Fibroblast of peridontal ligament (primary cell): ENCODE measurements around the gene MESP2.
A peak's percentile ranks its signal among the peaks of the same experiment; 100 is the strongest.

Source experiments
- DNase-seq: peaks from one replicate; pipeline ENCODE4 v3.0.0-alpha.2; 2010; ENCODE audit errors: extremely low read depth

Gene MESP2

DNA sequence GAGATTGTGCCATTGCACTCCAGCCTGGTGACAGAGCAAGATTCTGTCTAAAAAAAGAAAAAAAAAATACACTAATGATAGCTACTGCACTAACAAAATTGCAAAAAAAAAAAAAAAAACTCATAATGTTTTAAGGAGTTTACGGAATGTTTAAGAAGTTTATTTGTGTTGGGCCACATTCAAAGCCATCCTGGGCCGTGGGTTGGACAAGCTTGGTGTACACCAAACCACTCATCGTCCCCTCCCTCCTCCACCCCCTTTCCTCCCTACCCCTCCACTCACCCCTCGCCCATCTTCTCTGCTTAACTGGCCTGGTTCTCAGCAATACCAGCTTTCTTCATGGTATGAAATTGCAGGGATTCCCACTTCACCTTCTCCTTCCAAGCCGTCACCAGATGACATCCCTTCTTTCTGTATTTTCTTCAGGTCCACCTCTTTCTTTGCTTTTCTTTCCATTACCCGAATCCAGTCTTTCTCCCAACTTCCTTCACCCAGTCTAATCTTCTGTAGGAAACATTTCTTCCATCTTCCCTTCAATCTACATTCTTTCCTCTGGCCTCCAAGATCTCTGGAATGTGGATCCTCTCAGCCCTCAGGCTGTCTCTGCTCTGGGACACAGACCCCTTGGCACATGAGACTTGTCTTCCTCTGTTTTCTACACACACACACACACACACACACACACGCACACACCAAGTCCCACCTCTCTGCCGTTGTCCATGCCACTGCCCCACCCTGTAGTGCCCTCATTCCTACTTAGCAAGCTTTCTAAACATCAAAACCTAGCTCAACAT lies 21.6 kb upstream of the MESP2 start:
- no peak for DNase-seq

GRCh38 chr15:89755701-89756100 lies 20.4 kb upstream of the MESP2 start:
- DNase-seq = no peak

GRCh38 chr15:89756897-89757296 lies 19.2 kb upstream of the MESP2 start:
- no peak for DNase-seq

DNA sequence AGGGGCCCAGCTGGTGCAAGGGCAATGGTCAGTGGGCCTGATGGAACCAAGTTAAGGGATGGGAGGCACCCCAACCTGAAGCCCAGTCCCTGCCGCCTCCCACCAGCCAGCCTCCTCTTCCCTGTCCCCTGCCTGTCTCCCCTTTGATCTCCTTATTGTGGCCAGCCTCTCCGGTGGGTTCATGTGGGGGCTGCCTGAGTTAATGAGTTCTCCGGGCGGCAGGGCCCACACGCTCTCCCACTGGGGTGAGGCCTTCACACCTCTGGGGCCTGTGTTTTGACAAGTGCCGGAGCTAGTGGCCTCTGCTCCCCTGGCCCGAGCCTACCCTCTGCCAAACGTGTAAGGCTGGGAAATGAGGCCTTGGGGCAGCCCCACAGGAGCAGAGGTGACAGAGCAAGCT lies 17.8 kb upstream of the MESP2 start:
- no peak for DNase-seq

DNA sequence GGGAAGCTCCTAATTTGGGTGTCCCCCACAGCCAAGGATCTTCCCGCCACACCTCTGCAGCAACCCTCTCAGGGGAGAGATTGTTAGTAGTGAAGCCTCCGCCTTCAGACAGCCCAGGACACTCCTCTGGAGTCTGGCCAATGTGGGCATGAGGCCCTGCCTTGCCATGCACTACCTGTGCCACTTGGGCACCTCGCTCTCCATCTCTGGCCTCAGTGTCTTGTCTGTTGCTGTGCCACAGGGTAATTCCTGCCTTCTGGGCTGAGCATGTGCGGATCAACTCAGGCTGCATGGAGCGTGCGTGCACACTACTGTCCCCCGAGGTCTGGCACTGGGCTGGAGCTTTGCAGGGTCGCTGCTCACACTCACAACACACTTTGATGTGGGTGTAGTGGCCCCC lies 17.2 kb upstream of the MESP2 start:
- no peak for DNase-seq

DNA sequence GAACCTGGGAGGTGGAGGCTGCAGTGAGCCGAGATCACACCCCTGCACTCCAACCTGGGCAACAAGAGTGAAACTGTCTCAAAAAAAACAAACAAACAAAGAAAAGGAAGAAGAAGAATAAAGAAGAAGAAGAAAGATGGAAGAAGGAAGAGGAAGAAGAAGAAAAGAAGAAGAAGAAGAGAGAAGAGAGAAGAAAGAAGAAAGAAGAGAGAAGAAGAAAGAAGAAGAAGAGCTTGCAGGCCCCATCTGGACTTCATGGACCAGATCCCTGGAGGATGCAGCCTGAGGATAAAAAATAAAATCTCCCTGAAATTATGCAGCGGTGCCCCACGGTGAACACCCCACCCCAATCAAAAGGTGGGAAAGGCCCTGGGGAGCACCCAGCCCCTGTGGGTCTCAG lies 16.3 kb upstream of the MESP2 start:
- no peak for DNase-seq

- DNase-seq = peak; percentile 74
Measured at GRCh38 chr15:89760303-89761008, 15.7 kb upstream of the MESP2 start.

DNA sequence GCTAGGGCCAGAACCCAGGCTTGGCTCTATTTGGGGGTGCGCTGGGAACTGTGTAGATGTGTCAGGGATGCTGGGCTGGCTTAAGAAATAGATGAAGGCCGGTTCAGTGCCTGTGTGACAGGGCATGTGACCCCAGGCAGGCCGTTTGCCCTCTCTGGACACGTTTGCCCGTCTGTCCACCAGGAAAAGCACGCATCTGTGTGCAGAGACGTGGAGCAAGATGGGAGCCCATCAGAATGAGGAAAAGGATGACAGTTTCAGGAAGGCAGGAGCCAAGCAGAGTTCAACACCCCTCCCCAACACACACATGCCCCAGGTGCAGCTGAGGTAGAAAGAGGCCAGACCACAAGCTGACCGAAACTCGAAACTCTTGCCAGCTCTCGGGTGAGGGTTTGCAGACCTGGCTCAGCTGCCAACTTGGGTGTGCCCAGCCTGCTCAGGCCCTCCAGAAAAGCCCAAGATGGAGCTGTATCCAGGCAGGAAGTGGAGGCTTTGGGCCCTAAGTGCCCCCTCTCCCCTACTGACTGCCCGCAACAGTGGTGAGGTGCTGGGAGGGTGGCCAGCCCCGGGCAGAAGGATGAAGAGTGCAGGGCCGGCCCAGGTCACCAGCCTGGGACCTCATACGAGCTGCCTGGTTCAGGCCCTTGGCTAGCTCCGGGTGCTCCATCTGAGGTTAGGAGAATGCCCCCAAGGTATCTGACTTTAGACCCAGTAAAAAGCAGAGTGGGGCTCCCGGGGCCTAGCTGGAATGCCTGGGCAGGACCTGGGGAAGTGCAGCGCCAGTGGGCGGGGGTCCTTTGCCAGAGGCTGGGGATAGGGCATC lies 14.9 kb upstream of the MESP2 start:
- no peak for DNase-seq

DNA sequence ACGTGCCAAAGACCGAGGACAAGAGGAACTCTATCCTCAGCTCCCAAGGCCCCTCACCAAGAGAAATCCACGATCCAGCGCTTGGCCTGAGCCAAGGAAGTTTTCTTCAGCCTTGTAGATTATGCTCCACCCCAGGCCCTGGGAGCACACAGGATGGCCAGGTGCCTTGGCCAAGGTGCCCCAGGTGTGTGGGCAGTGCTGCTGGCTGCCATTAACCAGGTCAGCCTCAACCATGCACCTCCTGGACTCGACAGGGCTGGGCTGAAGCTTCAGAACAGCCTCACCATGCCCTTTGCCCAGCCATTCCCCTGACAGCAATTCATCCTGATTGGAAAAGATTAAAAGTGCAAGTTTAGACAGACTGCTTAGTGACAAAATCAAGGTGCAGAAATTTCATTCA lies 14.2 kb upstream of the MESP2 start:
- DNase-seq = no peak

DNA sequence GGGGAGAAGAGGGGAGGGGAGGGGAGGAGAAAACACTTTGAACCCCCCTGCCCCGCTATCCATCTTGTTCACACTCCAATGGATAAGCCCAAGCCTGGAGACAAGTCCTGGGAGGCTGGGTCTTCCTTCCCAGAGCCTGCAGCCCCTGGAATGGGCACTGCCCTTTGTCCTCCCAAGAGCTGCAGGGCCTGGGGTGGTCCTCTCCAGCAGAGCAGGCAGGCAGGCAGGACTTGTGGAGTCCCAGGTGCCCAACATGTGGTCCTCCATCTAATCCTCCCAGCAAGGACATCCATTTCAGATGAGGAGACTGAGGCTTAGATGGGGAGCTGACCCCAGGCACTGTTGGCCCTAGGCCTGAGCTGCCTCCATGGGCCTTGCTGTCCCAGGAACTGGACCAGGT lies 10.4 kb upstream of the MESP2 start:
- no peak for DNase-seq

DNA sequence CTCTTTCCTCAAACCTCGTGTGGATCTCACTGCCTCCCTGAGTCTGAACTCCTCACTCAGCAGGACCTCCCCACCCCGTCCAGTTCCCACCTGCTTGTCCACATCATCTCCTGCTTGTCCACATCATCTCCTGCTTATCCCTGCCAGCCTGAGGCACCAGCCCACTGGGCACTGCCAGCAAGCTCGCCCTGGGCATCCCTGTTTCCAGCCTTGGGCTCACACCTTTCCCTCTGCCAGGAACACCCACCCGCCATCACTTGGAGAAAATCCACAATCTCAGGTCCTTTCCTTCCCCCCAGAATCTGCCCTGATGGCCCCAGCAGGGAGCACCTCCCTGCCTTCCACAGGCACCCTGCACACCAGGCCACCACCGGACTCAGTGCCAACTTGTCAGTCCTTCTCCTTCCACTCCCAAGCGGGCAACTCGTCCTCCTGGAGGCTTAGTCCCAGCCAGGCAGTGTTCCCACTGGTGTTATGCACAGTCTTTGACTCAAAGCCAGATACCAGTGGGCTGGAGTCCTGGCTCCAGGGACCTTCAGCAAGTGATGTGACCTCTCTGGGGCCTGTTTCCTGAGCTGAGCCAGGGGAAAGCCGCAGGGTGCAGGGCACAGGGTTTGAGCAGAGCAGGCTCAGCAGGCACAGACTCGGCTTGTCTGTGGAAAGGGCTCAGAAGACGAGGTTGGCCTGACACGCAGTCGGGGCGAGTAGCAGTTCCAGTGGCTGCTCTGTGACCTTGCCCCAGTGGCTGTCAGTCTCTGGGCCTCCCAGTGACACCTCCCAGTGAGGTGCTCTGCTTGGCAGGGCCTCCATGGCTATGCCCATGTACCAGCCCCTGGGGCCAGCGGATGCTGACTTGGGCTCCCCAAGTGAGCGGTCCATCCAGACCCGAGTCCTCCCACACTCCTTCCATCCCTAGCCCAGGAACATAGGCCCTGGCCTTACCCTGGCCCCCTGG lies 9.5 kb upstream of the MESP2 start:
- DNase-seq = no peak

DNA sequence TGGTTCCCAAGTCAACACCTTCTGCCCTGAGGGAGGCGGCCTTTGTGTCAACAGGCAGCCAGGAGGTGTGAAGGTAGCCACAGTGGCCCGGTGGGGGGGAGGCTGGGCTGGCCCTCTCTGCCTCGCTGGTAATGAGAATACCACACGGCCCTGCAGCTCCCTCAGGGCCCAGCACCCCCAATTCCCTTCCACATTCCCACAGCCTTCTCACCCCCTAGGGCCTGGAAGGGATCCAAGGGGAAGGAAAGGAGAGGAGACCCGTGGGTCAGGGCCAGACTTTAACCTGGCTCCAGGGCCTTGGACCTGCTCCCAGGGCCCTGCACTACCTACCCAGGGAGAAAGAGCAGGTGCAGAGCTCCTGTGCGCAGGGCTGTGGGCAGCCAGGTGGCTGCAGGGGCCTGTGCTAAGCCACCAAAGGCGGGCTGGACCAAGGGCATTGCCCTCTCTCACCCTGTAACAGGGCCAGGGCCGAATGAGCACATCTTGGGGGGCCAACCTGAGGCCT lies 8.7 kb upstream of the MESP2 start:
- DNase-seq = no peak

GRCh38 chr15:89768071-89768500 lies 8.0 kb upstream of the MESP2 start:
- peak; percentile 72 for DNase-seq

DNA sequence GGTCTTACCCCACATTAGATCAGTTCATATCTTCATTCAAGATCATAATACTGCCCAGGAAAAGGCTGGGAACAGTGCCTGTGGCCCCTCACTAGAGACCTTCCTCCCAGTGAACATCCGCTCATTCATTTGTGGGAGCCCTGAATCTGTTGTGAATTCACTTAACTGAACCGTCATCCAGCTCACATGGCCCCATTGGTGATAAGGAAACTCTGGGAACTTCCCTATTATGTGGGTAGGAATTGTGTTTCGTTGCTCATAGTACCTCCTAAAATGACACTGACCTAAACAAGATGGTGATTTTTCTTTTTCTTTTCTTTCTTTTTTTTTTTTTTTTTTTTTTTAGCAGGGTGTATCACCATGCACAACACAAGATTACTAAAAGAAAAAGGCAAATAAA lies 6.8 kb upstream of the MESP2 start:
- no peak for DNase-seq

DNA sequence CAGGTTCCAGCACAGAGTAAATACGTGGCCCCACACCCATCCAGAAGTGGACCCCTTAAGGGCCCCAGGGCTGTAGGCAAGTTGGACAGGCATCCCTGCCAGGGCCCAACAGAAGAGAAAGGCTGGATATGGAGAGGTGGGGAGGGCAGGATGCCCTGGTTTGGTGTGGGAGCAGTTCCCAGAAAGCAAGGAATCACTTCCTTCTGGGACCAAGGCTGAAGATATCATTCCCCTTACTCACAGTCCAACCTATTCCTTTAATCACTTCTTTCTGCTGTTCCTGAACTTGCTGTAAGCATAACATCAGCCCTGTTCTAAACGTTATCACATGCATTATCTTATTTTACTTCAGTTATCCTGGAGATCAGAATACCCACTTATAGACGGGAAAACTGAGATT lies 6.1 kb upstream of the MESP2 start:
- DNase-seq = peak; percentile 68

GRCh38 chr15:89772932-89773583 lies 3.1 kb upstream of the MESP2 start:
- DNase-seq = peak; percentile 50

DNA sequence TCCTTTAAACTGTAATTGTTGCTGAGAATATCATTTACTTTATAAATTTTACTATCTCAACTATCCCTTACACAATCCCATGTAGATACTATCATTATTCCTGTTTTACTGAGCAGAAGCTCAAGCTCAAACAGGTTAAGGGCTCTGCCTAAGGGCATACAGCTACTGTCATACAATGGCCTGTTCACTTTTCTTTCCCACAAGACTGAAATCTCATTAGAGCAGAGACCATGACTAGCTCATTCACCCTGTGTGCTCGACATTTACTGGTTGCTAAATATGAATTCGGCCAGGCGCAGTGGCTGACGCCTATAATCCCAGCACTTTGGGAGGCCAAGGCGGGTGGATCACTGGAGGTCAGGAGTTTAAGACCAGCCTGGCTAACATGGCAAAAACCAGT lies 1.6 kb upstream of the MESP2 start:
- DNase-seq = no peak

DNA sequence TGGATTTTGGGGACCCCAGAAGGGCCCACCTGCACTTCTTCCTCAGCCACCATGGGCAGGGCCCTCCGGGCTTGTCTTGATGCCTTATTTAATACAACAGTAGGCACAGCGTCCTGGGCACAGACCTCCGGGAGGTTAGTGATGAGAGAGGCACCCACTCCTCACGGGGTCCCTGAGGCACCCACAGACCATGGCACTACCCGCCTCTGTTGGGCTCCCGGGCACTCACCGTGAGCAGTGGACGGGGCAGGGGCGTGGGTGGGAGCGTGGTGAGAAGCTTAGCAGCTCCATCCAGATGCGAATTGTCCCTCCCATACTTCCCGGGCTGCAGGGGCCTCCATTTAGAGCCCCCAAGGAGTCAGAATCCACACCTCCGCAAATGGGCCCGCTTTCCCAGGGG lies 317 bp upstream of the MESP2 start:
- DNase-seq = no peak

DNA sequence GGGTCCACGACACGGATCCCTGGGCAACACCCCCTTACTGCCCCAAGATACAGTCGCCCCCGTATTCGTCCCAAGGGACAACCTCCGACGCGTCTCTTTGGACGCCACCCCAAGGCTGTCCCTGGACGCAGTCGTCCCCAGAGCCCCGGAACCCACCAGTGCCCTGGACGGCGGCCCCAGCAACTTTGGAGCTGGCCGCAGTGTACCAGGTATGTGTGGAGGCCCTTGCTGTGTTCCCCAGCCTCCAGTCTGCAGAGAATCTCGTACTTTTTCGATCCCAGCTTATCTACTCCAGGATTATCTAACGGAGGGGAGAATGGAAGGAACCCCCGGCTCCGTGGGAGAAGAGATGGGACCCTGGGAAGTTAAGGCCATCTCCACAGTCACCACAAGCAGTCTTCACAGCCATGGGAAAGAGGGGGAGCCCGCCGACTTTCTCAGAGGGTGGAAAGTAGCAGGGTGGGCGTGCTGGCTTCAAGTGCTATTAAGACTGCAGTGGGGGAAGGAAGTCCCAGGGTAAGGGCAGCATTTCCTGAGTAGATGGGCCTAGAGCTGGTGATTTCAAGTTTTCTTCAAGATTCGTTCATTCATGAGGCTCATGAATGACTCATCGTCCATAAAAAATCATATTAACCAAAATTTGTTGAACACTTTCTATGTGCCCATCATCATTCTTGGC lies 1.1 kb downstream of the MESP2 start:
- no peak for DNase-seq

GRCh38 chr15:89777782-89778380 lies 1.7 kb downstream of the MESP2 start:
- DNase-seq = no peak
